ENCODE results near the gene BICDL2.
A peak's percentile ranks its signal among the peaks of the same experiment; 100 is the strongest.

The BICDL2 gene

GRCh38 chr16:3020604-3021448 lies 15.9 kb downstream of the BICDL2 start (continued):
- peak; percentile 75 for TF ChIP-seq PRDM10 (tag by site-specific recombination; IDR thresholded peaks at IDR 0.05)
- peak; percentile 85 for TF ChIP-seq ZNF366 (tag by site-specific recombination; conservative IDR thresholded peaks at IDR 0.05)
- TF ChIP-seq ZNF155 (tag by site-specific recombination; IDR thresholded peaks at IDR 0.05), result no peak
- 0 out of 2 replicates have a peak, but pooled peaks have one; percentile 2 for TF ChIP-seq ZNF654 (tag by site-specific recombination; IDR thresholded peaks at IDR 0.05; ENCODE audit: low read depth)
- TF ChIP-seq, protein P1, sequence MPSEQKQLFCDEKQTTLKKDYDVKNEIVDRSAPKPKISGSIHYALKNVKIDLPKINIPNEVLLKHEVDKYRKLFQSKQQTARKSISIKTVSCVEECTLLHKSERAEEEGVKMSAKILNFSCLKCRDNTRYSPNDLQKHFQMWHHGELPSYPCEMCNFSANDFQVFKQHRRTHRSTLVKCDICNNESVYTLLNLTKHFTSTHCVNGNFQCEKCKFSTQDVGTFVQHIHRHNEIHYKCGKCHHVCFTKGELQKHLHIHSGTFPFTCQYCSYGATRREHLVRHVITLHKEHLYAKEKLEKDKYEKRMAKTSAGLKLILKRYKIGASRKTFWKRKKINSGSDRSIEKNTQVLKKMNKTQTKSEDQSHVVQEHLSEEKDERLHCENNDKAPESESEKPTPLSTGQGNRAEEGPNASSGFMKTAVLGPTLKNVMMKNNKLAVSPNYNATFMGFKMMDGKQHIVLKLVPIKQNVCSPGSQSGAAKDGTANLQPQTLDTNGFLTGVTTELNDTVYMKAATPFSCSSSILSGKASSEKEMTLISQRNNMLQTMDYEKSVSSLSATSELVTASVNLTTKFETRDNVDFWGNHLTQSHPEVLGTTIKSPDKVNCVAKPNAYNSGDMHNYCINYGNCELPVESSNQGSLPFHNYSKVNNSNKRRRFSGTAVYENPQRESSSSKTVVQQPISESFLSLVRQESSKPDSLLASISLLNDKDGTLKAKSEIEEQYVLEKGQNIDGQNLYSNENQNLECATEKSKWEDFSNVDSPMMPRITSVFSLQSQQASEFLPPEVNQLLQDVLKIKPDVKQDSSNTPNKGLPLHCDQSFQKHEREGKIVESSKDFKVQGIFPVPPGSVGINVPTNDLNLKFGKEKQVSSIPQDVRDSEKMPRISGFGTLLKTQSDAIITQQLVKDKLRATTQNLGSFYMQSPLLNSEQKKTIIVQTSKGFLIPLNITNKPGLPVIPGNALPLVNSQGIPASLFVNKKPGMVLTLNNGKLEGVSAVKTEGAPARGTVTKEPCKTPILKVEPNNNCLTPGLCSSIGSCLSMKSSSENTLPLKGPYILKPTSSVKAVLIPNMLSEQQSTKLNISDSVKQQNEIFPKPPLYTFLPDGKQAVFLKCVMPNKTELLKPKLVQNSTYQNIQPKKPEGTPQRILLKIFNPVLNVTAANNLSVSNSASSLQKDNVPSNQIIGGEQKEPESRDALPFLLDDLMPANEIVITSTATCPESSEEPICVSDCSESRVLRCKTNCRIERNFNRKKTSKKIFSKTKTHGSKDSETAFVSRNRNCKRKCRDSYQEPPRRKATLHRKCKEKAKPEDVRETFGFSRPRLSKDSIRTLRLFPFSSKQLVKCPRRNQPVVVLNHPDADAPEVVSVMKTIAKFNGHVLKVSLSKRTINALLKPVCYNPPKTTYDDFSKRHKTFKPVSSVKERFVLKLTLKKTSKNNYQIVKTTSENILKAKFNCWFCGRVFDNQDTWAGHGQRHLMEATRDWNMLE (tag by site-specific recombination; conservative IDR thresholded peaks at IDR 0.05; ENCODE audit: low read depth), result 0 out of 2 replicates have a peak, but pooled peaks have one; percentile 22
- TF ChIP-seq ZNF792 (tag by site-specific recombination; IDR thresholded peaks at IDR 0.05), result no peak
- TF ChIP-seq ZNF600 (tag by site-specific recombination; IDR thresholded peaks at IDR 0.05), result peak; percentile 23; the same call in 1 of the 2 replicates
- peak; percentile 85 for TF ChIP-seq ZNF692 (tag by site-specific recombination; IDR thresholded peaks at IDR 0.05)
- no peak for TF ChIP-seq ZNF521 (tag by site-specific recombination; IDR thresholded peaks at IDR 0.05)
- TF ChIP-seq, protein P2, sequence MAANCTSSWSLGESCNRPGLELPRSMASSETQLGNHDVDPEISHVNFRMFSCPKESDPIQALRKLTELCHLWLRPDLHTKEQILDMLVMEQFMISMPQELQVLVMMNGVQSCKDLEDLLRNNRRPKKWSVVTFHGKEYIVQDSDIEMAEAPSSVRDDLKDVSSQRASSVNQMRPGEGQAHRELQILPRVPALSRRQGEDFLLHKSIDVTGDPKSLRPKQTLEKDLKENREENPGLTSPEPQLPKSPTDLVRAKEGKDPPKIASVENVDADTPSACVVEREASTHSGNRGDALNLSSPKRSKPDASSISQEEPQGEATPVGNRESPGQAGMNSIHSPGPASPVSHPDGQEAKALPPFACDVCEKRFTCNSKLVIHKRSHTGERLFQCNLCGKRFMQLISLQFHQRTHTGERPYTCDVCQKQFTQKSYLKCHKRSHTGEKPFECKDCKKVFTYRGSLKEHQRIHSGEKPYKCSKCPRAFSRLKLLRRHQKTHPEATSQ (tag by site-specific recombination; IDR thresholded peaks at IDR 0.05), result peak; percentile 20; the same call in 1 of the 2 replicates
- no peak for TF ChIP-seq RBAK (tag by site-specific recombination; IDR thresholded peaks at IDR 0.05)
- 0 out of 2 replicates have a peak, but pooled peaks have one; percentile 19 for TF ChIP-seq PRDM2 (tag by site-specific recombination; IDR thresholded peaks at IDR 0.05; ENCODE audit: borderline replicate concordance)
- peak; percentile 23; the same call in 1 of the 2 replicates for TF ChIP-seq HOXD13 (CRISPR knock-in tag; IDR thresholded peaks at IDR 0.05; ENCODE audit: borderline replicate concordance)
- no peak for TF ChIP-seq ZNF529 (tag by site-specific recombination; IDR thresholded peaks at IDR 0.05; ENCODE audit: insufficient replicate concordance)
- TF ChIP-seq GLIS1 (tag by site-specific recombination; IDR thresholded peaks at IDR 0.05), result peak; percentile 98
- TF ChIP-seq SCRT2 (tag by site-specific recombination; IDR thresholded peaks at IDR 0.05), result peak; percentile 36; the same call in 1 of the 2 replicates
- TF ChIP-seq OSR2 (tag by site-specific recombination; IDR thresholded peaks at IDR 0.05), result peak; percentile 52
- peak; percentile 84 for TF ChIP-seq ZBTB21 (tag by site-specific recombination; IDR thresholded peaks at IDR 0.05)
- no peak for TF ChIP-seq ZNF114 (tag by site-specific recombination; IDR thresholded peaks at IDR 0.05)
- TF ChIP-seq ZNF664 (tag by site-specific recombination; IDR thresholded peaks at IDR 0.05), result no peak

Data from HEK293 (cell line).